GM12874 (cell line): Measurements from ENCODE around the gene CEBPE.

Experiments used
- CTCF ChIP-seq: IDR thresholded peaks from 2 replicates; pipeline ENCODE4 v1.5.1; 2011; ENCODE audit warnings: low read depth, mild to moderate bottlenecking, control low read depth, low read length, moderate library complexity; ENCODE audit not compliant: insufficient read depth

Gene CEBPE

GRCh38 chr14:23132970-23133369 is 13.9 kb upstream of the CEBPE start:
- TF ChIP-seq CTCF, result no peak

- TF ChIP-seq CTCF, result no peak
These were observed 12.4 kb upstream of the CEBPE start for GRCh38 chr14:23131482-23131881.

GRCh38 chr14:23130871-23131270 is 11.8 kb upstream of the CEBPE start:
- no peak for TF ChIP-seq CTCF

GRCh38 chr14:23129759-23130316 is 10.8 kb upstream of the CEBPE start:
- TF ChIP-seq CTCF, result no peak

- no peak for TF ChIP-seq CTCF
These were observed 10.1 kb upstream of the CEBPE start for GRCh38 chr14:23128969-23129758.

- no peak for TF ChIP-seq CTCF
These were observed 8.8 kb upstream of the CEBPE start for GRCh38 chr14:23127861-23128260.

GRCh38 chr14:23126548-23127278 is 7.7 kb upstream of the CEBPE start:
- TF ChIP-seq CTCF, result no peak
